K562 (cell line): Measurements from ENCODE around the gene CSF3. TPM values are rescaled to one million over a fixed set of nuclear protein-coding genes. Genes with fewer than 3 reads are reported as not detected.

Experiments
- DDX20 ChIP-seq: fragments of 450-650 bp; IDR thresholded peaks from 2 replicates; pipeline ENCODE4 v1.6.1; 2016; ENCODE audit warnings: missing genetic modification characterization, low read depth, mild to moderate bottlenecking, missing compliant biosample characterization, moderate library complexity
- DMBX1 ChIP-seq: fragments of 250-450 bp; sonication (Bioruptor Pico); IDR thresholded peaks from 2 replicates; pipeline ENCODE4 v1.8.0; 2022; ENCODE audit warnings: inconsistent platforms, mild to moderate bottlenecking, moderate library complexity, borderline replicate concordance
- HCFC1 ChIP-seq: IDR thresholded peaks from 2 replicates; pipeline ENCODE4 v1.6.1; 2012; ENCODE audit warnings: low read depth, low read length, improper control_type of control experiment
- HMGXB4 ChIP-seq: sonication (generic); formaldehyde crosslinking; IDR thresholded peaks from 2 replicates; pipeline ENCODE4 v1.8.1; 2023; ENCODE audit warnings: mild to moderate bottlenecking, missing genetic modification reagents
- KLF16 ChIP-seq: IDR thresholded peaks from 2 replicates; pipeline ENCODE4 v1.6.1; 2016; ENCODE audit warnings: antibody characterized with exemption
- MEF2D ChIP-seq: conservative IDR thresholded peaks from 2 replicates; pipeline ENCODE4 v1.6.1; 2016; ENCODE audit warnings: low read depth, missing genetic modification characterization, missing compliant biosample characterization
- NCOA1 ChIP-seq: fragments of 450-650 bp; IDR thresholded peaks from 2 replicates; pipeline ENCODE4 v1.6.1; 2016; ENCODE audit warnings: low read depth
- PHB2 ChIP-seq: fragments of 450-650 bp; IDR thresholded peaks from 2 replicates; pipeline ENCODE4 v1.6.1; 2017; ENCODE audit warnings: low read depth
- POU5F1 ChIP-seq: fragments of 150-350 bp; IDR thresholded peaks from 2 replicates; pipeline ENCODE4 v1.6.1; 2014; ENCODE audit warnings: borderline replicate concordance, low read length, low read depth, mild to moderate bottlenecking; ENCODE audit not compliant: partially characterized antibody
- RFX1 ChIP-seq: fragments of 450-650 bp; IDR thresholded peaks from 2 replicates; pipeline ENCODE4 v1.6.1; 2016; ENCODE audit warnings: mild to moderate bottlenecking, moderate library complexity
- ZFP91 ChIP-seq: sonication (generic); formaldehyde crosslinking; IDR thresholded peaks from 2 replicates; pipeline ENCODE4 v1.8.0; 2022; ENCODE audit warnings: mild to moderate bottlenecking, missing genetic modification reagents
- ZNF280A ChIP-seq: fragments of 450-650 bp; IDR thresholded peaks from 2 replicates; pipeline ENCODE4 v1.6.1; 2018; ENCODE audit warnings: mild to moderate bottlenecking, low read depth; ENCODE audit not compliant: partially characterized antibody
- ZNF324 ChIP-seq: fragments of 250-450 bp; sonication (Bioruptor Pico); IDR thresholded peaks from 2 replicates; pipeline ENCODE4 v1.4.0; 2020; ENCODE audit warnings: mild to moderate bottlenecking
- polyA plus RNA-seq, 8 experiments: library from polyadenylated mRNA; depleted of rRNA in 4 of 8; stranded (reverse) in 5 of 8; unstranded in 3 of 8; fragments of >200 nt; fragmentation: Nextera tagmentation in 2 of 8; fragmentation: Illumina TruSeq in 1 of 8; extraction: Ambion mirVana in 2 of 8; extraction: Trizol in 1 of 8; gene quantifications; 2 replicates each; pipeline versions ENCODE4 v1.2.1 to v1.2.3, GENCODE V29; 2011 to 2014; ENCODE audit warnings: inconsistent platforms in 1 of 8, missing spikeins in 1 of 8
- total RNA-seq, 7 experiments: library from RNA; depleted of rRNA in 6 of 7; stranded (reverse); fragments of >200 nt in 6 of 7; fragmentation: Illumina TruSeq in 2 of 7; extraction: Trizol in 2 of 7; gene quantifications; 2 replicates each; pipeline versions ENCODE4 v1.2.1 to v1.2.3, GENCODE V29; 2011 to 2021; ENCODE audit warnings: low replicate concordance in 1 of 7

Gene CSF3
- total and polyA plus RNA-seq, 9 of the 15 experiments (the other 6 are each of a cell fraction or from before 2014, with no cell fraction given), result 0.19 TPM; not detected in 8

GRCh38 chr17:39979893-39980350, 35.3 kb upstream of the CSF3 start (continued):
- TF ChIP-seq ZFP91 (CRISPR knock-in tag) (no peak), PHB2 (0 out of 2 replicates have a peak, but pooled peaks have one; percentile 22), HCFC1 (no peak), KLF16 (peak; percentile 23; the same call in 1 of the 2 replicates), HMGXB4 (CRISPR knock-in tag) (no peak), POU5F1 (no peak), DDX20 (no peak), NCOA1 (0 out of 2 replicates have a peak, but pooled peaks have one; percentile 25), DMBX1 (CRISPR knock-in tag) (no peak), MEF2D (tag) (peak; percentile 41; the same call in 1 of the 2 replicates), ZNF324 (CRISPR knock-in tag) (no peak), RFX1 (no peak), ZNF280A (no peak)
